ENCODE results near the gene BRDT.

The BRDT gene

GRCh38 chr1:91949356-91949699, at the start of gene BRDT:
TSS of gene BRDT (plus strand) at chr1:91949401. CDS start at chr1:91962755, 13,354 bp downstream.
- DNase-seq, result no peak

GRCh38 chr1:91900562-91900961, 48.6 kb upstream of the BRDT start:
- DNase-seq, result no peak

- no peak for DNase-seq
Measured at GRCh38 chr1:91901231-91901630, 48.0 kb upstream of the BRDT start.

GRCh38 chr1:91912266-91912665, 36.9 kb upstream of the BRDT start:
- no peak for DNase-seq

- DNase-seq, result no peak
Measured at GRCh38 chr1:91913018-91913417, 36.2 kb upstream of the BRDT start.

- DNase-seq, result no peak
Measured at GRCh38 chr1:91916046-91916445, 33.2 kb upstream of the BRDT start.

GRCh38 chr1:91916811-91917460, 32.3 kb upstream of the BRDT start:
- DNase-seq, result no peak

GRCh38 chr1:91919962-91920361, 29.2 kb upstream of the BRDT start:
- DNase-seq, result no peak

- no peak for DNase-seq
Measured at GRCh38 chr1:91924146-91924545, 25.1 kb upstream of the BRDT start.

GRCh38 chr1:91925644-91926435, 23.4 kb upstream of the BRDT start:
- no peak for DNase-seq

GRCh38 chr1:91928026-91928425, 21.2 kb upstream of the BRDT start:
- no peak for DNase-seq

- DNase-seq, result no peak
Measured at GRCh38 chr1:91929250-91929649, 20.0 kb upstream of the BRDT start.

- no peak for DNase-seq
Measured at GRCh38 chr1:91937613-91938012, 11.6 kb upstream of the BRDT start.

GRCh38 chr1:91940496-91940895, 8.7 kb upstream of the BRDT start:
- DNase-seq, result no peak

- DNase-seq, result no peak
Measured at GRCh38 chr1:91944087-91944486, 5.1 kb upstream of the BRDT start.

GRCh38 chr1:91948097-91948496, 1.1 kb upstream of the BRDT start:
- no peak for DNase-seq

- DNase-seq, result no peak
Measured at GRCh38 chr1:91948501-91949355, 473 bp upstream of the BRDT start.

- DNase-seq, result no peak
Measured at GRCh38 chr1:91952187-91952586, 3.0 kb downstream of the BRDT start.

GRCh38 chr1:91958926-91959325, 9.7 kb downstream of the BRDT start:
- DNase-seq, result no peak

GRCh38 chr1:91968334-91968733, 19.1 kb downstream of the BRDT start:
- no peak for DNase-seq

GRCh38 chr1:91979383-91979782, 30.2 kb downstream of the BRDT start:
- DNase-seq, result no peak

- DNase-seq, result no peak
Measured at GRCh38 chr1:91980663-91981062, 31.5 kb downstream of the BRDT start.

GRCh38 chr1:91981996-91982609, 32.9 kb downstream of the BRDT start:
- DNase-seq, result no peak
